WTC11 (cell line): ENCODE data around the gene H1-8. TPM values are rescaled to one million over a fixed set of nuclear protein-coding genes. Genes with fewer than 3 reads are reported as not detected.

ENCODE experiments used
- ATAC-seq: fragments of 200-7000 bp; cut with Tn5 transposase; 2 replicates; pipeline ENCODE4 v1.10.0; 2021; ENCODE audit warnings: mild to moderate bottlenecking, moderate library complexity
- CTCF ChIA-PET: fragments of 300-600 bp; sonication (Branson Sonifier 250); formaldehyde crosslinking; loops from one replicate; lab custom pipeline; 2021; ENCODE audit warnings: antibody characterized with exemption; lab: Charles Lee
- POLR2A ChIA-PET: fragments of 350-600 bp; sonication (Branson Sonifier 250); formaldehyde crosslinking; loops from one replicate; lab custom pipeline; 2021; ENCODE audit warnings: antibody characterized with exemption; lab: Charles Lee
- DNase-seq: peaks from one replicate; pipeline ENCODE4 v3.0.0; 2021; ENCODE audit warnings: low spot score
- H3K27ac Mint-ChIP-seq: 2 replicates; pipeline ENCODE4 v1.8.0; 2021; ENCODE audit warnings: mixed read lengths
- H3K27me3 Mint-ChIP-seq: 2 replicates; pipeline ENCODE4 v1.8.0; 2021; ENCODE audit warnings: low read depth, mild to moderate bottlenecking, moderate library complexity, mixed read lengths
- H3K36me3 Mint-ChIP-seq: 2 replicates; pipeline ENCODE4 v1.8.0; 2021; ENCODE audit warnings: mixed read lengths
- H3K4me1 Mint-ChIP-seq: 2 replicates; pipeline ENCODE4 v1.8.0; 2022; ENCODE audit warnings: mixed read lengths
- H3K4me3 Mint-ChIP-seq: 2 replicates; pipeline ENCODE4 v1.8.0; 2021; ENCODE audit warnings: mild to moderate bottlenecking, moderate library complexity, mixed read lengths
- H3K9me3 Mint-ChIP-seq: 2 replicates; pipeline ENCODE4 v1.8.0; 2021; ENCODE audit warnings: mixed read lengths
- ATF1 ChIP-seq: sonication (generic); formaldehyde crosslinking; IDR thresholded peaks from 2 replicates; pipeline ENCODE4 v1.8.1; 2023; ENCODE audit warnings: mild to moderate bottlenecking, moderate library complexity, missing genetic modification reagents
- ETV6 ChIP-seq: sonication (generic); formaldehyde crosslinking; IDR thresholded peaks from 2 replicates; pipeline ENCODE4 v1.8.1; 2022; ENCODE audit warnings: mild to moderate bottlenecking, missing genetic modification reagents
- GRHL2 ChIP-seq: fragments of 250-450 bp; sonication (Bioruptor Pico); IDR thresholded peaks from 2 replicates; pipeline ENCODE4 v1.8.0; 2022; ENCODE audit warnings: mild to moderate bottlenecking, moderate library complexity; ENCODE audit not compliant: insufficient replicate concordance, severe bottlenecking
- HMGA2 ChIP-seq: fragments of 250-450 bp; sonication (Bioruptor Pico); IDR thresholded peaks from 2 replicates; pipeline ENCODE4 v1.4.0; 2021; ENCODE audit warnings: mild to moderate bottlenecking, moderate library complexity
- NFE2L1 ChIP-seq: sonication (generic); formaldehyde crosslinking; IDR thresholded peaks from 2 replicates; pipeline ENCODE4 v1.8.1; 2023; ENCODE audit warnings: missing genetic modification reagents
- NFYB ChIP-seq: sonication (generic); formaldehyde crosslinking; conservative IDR thresholded peaks from 2 replicates; pipeline ENCODE4 v1.8.0; 2022; ENCODE audit warnings: low read depth, missing genetic modification reagents
- NR2C2 ChIP-seq: sonication (generic); formaldehyde crosslinking; IDR thresholded peaks from 2 replicates; pipeline ENCODE4 v1.8.0; 2022; ENCODE audit warnings: mild to moderate bottlenecking, missing genetic modification reagents
- OVOL2 ChIP-seq: fragments of 250-450 bp; sonication (Bioruptor Pico); IDR thresholded peaks from 2 replicates; pipeline ENCODE4 v1.9.0; 2021; ENCODE audit warnings: mild to moderate bottlenecking, borderline replicate concordance
- SP1 ChIP-seq: sonication (generic); formaldehyde crosslinking; conservative IDR thresholded peaks from 2 replicates; pipeline ENCODE4 v1.8.1; 2022; ENCODE audit warnings: missing genetic modification reagents
- ZNF138 ChIP-seq: sonication (generic); formaldehyde crosslinking; conservative IDR thresholded peaks from 2 replicates; pipeline ENCODE4 v1.8.1; 2022; ENCODE audit warnings: mild to moderate bottlenecking, moderate library complexity, missing genetic modification reagents
- ZNF396 ChIP-seq: fragments of 250-450 bp; sonication (Bioruptor Pico); IDR thresholded peaks from 2 replicates; pipeline ENCODE4 v1.8.0; 2021; ENCODE audit warnings: mild to moderate bottlenecking, moderate library complexity, borderline replicate concordance
- ZNF423 ChIP-seq: fragments of 250-450 bp; sonication (Bioruptor Pico); IDR thresholded peaks from 2 replicates; pipeline ENCODE4 v2.1.2; 2022; ENCODE audit warnings: mild to moderate bottlenecking, moderate library complexity
- total RNA-seq: library from RNA; stranded (reverse); gene quantifications from 3 replicates; pipeline ENCODE4 v1.2.3, GENCODE V29; 2021
- TF ChIP-seq, protein P1 (sequence below): fragments of 250-450 bp; sonication (Bioruptor Pico); IDR thresholded peaks from 2 replicates; pipeline ENCODE4 v1.9.0; 2021; ENCODE audit warnings: mild to moderate bottlenecking
- TF ChIP-seq, protein P2 (sequence below): sonication (generic); formaldehyde crosslinking; IDR thresholded peaks from 2 replicates; pipeline ENCODE4 v1.8.1; 2022; ENCODE audit warnings: low read depth, mild to moderate bottlenecking, moderate library complexity, missing genetic modification reagents, borderline replicate concordance
- TF ChIP-seq, protein P3 (sequence below): sonication (generic); formaldehyde crosslinking; IDR thresholded peaks from 2 replicates; pipeline ENCODE4 v1.8.0; 2022; ENCODE audit warnings: mild to moderate bottlenecking, missing genetic modification reagents
- TF ChIP-seq, protein P4 (sequence below): sonication (generic); formaldehyde crosslinking; IDR thresholded peaks from 2 replicates; pipeline ENCODE4 v1.8.1; 2022; ENCODE audit warnings: mild to moderate bottlenecking, moderate library complexity, missing genetic modification reagents
- TF ChIP-seq, protein P5 (sequence below): fragments of 250-450 bp; sonication (Bioruptor Pico); IDR thresholded peaks from 2 replicates; pipeline ENCODE4 v1.9.0; 2021; ENCODE audit warnings: moderate library complexity, mild to moderate bottlenecking, inconsistent platforms, borderline replicate concordance
- TF ChIP-seq, protein P6 (sequence below): sonication (generic); formaldehyde crosslinking; IDR thresholded peaks from 2 replicates; pipeline ENCODE4 v1.8.0; 2022; ENCODE audit warnings: missing genetic modification reagents
- TF ChIP-seq, protein P7 (sequence below): sonication (generic); formaldehyde crosslinking; conservative IDR thresholded peaks from 2 replicates; pipeline ENCODE4 v1.8.1; 2022; ENCODE audit warnings: mild to moderate bottlenecking, missing genetic modification reagents
- TF ChIP-seq, protein P8 (sequence below): sonication (generic); formaldehyde crosslinking; IDR thresholded peaks from 2 replicates; pipeline ENCODE4 v1.8.0; 2022; ENCODE audit warnings: mild to moderate bottlenecking, missing genetic modification reagents
- TF ChIP-seq, protein P9 (sequence below): sonication (generic); formaldehyde crosslinking; IDR thresholded peaks from 2 replicates; pipeline ENCODE4 v1.8.1; 2022; ENCODE audit warnings: mild to moderate bottlenecking, missing genetic modification reagents, moderate library complexity, borderline replicate concordance

Gene H1-8
- total RNA-seq, 1 experiment from 2014 or later = not detected

DNA sequence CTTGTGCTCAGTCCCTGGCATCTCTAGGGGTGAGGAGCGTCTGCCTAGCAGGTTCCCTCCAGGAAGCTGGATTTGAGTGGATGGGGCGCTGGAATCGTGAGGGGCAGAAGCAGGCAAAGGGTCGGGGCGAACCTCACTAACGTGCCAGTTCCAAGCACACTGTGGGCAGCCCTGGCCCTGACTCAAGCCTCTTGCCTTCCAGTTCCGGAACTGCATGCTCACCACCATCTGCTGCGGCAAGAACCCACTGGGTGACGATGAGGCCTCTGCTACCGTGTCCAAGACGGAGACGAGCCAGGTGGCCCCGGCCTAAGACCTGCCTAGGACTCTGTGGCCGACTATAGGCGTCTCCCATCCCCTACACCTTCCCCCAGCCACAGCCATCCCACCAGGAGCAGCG lies 9.6 kb upstream of the H1-8 start:
- Mint-ChIP-seq H3K4me1 (peaks cover 37% of the 10 kb centered on the region), H3K4me3 (no peak overlapping the region), H3K27me3 (no peaks in the 10 kb centered on the region), H3K27ac (no peak overlapping the region), H3K36me3 (no peaks in the 10 kb centered on the region), H3K9me3 (no peaks in the 10 kb centered on the region)
- CTCF ChIA-PET = interaction anchor here (1.8 kb wide), 1 partner anchor 43 kb away, joined by 9 read pairs; no protein-coding TSS in a partner anchor
- POLR2A ChIA-PET = no interaction called here
- TF ChIP-seq, protein P1, sequence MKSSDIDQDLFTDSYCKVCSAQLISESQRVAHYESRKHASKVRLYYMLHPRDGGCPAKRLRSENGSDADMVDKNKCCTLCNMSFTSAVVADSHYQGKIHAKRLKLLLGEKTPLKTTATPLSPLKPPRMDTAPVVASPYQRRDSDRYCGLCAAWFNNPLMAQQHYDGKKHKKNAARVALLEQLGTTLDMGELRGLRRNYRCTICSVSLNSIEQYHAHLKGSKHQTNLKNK = no peak
- TF ChIP-seq ETV6 (no peak), NFYB (CRISPR knock-in tag) (no peak), ZNF396 (no peak)
- ATAC-seq (no peak), DNase-seq (no peak)

DNA sequence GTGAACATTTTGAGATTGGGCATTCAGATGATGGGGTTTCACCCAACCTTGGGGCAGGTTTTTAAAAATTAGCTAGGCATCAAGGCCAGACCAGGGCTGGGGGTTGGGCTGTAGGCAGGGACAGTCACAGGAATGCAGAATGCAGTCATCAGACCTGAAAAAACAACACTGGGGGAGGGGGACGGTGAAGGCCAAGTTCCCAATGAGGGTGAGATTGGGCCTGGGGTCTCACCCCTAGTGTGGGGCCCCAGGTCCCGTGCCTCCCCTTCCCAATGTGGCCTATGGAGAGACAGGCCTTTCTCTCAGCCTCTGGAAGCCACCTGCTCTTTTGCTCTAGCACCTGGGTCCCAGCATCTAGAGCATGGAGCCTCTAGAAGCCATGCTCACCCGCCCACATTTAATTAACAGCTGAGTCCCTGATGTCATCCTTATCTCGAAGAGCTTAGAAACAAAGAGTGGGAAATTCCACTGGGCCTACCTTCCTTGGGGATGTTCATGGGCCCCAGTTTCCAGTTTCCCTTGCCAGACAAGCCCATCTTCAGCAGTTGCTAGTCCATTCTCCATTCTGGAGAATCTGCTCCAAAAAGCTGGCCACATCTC lies 8.4 kb upstream of the H1-8 start:
- no peaks in the 10 kb centered on the region for H3K27me3 Mint-ChIP-seq
- no peak overlapping the region for H3K27ac Mint-ChIP-seq
- ATAC-seq = no peak
- H3K4me3 Mint-ChIP-seq = no peak overlapping the region
- H3K9me3 Mint-ChIP-seq = no peaks in the 10 kb centered on the region
- TF ChIP-seq, protein P2, sequence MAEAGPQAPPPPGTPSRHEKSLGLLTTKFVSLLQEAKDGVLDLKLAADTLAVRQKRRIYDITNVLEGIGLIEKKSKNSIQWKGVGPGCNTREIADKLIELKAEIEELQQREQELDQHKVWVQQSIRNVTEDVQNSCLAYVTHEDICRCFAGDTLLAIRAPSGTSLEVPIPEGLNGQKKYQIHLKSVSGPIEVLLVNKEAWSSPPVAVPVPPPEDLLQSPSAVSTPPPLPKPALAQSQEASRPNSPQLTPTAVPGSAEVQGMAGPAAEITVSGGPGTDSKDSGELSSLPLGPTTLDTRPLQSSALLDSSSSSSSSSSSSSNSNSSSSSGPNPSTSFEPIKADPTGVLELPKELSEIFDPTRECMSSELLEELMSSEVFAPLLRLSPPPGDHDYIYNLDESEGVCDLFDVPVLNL (CRISPR knock-in tag) = no peak
- TF ChIP-seq SP1 (CRISPR knock-in tag) = no peak
- TF ChIP-seq, protein P3, sequence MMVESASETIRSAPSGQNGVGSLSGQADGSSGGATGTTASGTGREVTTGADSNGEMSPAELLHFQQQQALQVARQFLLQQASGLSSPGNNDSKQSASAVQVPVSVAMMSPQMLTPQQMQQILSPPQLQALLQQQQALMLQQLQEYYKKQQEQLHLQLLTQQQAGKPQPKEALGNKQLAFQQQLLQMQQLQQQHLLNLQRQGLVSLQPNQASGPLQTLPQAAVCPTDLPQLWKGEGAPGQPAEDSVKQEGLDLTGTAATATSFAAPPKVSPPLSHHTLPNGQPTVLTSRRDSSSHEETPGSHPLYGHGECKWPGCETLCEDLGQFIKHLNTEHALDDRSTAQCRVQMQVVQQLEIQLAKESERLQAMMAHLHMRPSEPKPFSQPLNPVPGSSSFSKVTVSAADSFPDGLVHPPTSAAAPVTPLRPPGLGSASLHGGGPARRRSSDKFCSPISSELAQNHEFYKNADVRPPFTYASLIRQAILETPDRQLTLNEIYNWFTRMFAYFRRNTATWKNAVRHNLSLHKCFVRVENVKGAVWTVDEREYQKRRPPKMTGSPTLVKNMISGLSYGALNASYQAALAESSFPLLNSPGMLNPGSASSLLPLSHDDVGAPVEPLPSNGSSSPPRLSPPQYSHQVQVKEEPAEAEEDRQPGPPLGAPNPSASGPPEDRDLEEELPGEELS = no peak
- TF ChIP-seq, protein P4, sequence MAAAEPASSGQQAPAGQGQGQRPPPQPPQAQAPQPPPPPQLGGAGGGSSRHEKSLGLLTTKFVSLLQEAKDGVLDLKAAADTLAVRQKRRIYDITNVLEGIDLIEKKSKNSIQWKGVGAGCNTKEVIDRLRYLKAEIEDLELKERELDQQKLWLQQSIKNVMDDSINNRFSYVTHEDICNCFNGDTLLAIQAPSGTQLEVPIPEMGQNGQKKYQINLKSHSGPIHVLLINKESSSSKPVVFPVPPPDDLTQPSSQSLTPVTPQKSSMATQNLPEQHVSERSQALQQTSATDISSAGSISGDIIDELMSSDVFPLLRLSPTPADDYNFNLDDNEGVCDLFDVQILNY (CRISPR knock-in tag) = no peak
- ChIA-PET CTCF (interaction anchor here (0.9 to 1.8 kb wide), 2 partner anchors 13 to 45 kb away, joined by 3 to 9 read pairs; no protein-coding TSS in a partner anchor), POLR2A (no interaction called here)
- H3K36me3 Mint-ChIP-seq = no peaks in the 10 kb centered on the region
- H3K4me1 Mint-ChIP-seq = peaks cover 43% of the 10 kb centered on the region
- no peak for DNase-seq

DNA sequence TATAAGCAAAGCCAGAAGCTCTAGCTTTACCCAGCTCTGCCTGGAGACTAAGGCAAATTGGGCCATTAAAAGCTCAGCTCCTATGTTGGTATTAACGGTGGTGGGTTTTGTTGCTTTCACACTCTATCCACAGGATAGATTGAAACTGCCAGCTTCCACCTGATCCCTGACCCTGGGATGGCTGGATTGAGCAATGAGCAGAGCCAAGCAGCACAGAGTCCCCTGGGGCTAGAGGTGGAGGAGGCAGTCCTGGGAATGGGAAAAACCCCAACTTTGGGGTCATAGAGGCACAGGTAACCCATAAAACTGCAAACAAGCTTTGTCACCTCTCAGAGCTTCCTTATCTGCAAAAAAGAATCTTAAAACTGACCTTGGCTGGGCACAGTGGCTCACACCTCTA lies 7.9 kb upstream of the H1-8 start:
- Mint-ChIP-seq H3K9me3 (no peaks in the 10 kb centered on the region), H3K27me3 (no peaks in the 10 kb centered on the region), H3K27ac (no peak overlapping the region), H3K36me3 (no peaks in the 10 kb centered on the region), H3K4me3 (no peak overlapping the region), H3K4me1 (peaks cover 39% of the 10 kb centered on the region)
- POLR2A ChIA-PET = no interaction called here
- ATAC-seq (no peak), DNase-seq (no peak)
- CTCF ChIA-PET = interaction anchor here (0.9 to 1.8 kb wide), 2 partner anchors 12 to 45 kb away, joined by 3 to 9 read pairs; no protein-coding TSS in a partner anchor
- TF ChIP-seq GRHL2 (CRISPR knock-in tag) (no peak), NR2C2 (CRISPR knock-in tag) (no peak), NFE2L1 (CRISPR knock-in tag) (no peak), ZNF423 (CRISPR knock-in tag) (no peak), ETV6 (no peak), OVOL2 (CRISPR knock-in tag) (no peak), HMGA2 (no peak), ZNF138 (CRISPR knock-in tag) (no peak), ATF1 (CRISPR knock-in tag) (no peak)
- TF ChIP-seq, protein P5, sequence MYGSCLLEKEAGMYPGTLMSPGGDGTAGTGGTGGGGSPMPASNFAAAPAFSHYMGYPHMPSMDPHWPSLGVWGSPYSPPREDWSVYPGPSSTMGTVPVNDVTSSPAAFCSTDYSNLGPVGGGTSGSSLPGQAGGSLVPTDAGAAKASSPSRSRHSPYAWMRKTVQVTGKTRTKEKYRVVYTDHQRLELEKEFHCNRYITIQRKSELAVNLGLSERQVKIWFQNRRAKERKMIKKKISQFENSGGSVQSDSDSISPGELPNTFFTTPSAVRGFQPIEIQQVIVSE (CRISPR knock-in tag) = no peak
- TF ChIP-seq, protein P6, sequence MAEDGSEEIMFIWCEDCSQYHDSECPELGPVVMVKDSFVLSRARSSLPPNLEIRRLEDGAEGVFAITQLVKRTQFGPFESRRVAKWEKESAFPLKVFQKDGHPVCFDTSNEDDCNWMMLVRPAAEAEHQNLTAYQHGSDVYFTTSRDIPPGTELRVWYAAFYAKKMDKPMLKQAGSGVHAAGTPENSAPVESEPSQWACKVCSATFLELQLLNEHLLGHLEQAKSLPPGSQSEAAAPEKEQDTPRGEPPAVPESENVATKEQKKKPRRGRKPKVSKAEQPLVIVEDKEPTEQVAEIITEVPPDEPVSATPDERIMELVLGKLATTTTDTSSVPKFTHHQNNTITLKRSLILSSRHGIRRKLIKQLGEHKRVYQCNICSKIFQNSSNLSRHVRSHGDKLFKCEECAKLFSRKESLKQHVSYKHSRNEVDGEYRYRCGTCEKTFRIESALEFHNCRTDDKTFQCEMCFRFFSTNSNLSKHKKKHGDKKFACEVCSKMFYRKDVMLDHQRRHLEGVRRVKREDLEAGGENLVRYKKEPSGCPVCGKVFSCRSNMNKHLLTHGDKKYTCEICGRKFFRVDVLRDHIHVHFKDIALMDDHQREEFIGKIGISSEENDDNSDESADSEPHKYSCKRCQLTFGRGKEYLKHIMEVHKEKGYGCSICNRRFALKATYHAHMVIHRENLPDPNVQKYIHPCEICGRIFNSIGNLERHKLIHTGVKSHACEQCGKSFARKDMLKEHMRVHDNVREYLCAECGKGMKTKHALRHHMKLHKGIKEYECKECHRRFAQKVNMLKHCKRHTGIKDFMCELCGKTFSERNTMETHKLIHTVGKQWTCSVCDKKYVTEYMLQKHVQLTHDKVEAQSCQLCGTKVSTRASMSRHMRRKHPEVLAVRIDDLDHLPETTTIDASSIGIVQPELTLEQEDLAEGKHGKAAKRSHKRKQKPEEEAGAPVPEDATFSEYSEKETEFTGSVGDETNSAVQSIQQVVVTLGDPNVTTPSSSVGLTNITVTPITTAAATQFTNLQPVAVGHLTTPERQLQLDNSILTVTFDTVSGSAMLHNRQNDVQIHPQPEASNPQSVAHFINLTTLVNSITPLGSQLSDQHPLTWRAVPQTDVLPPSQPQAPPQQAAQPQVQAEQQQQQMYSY (CRISPR knock-in tag) = no peak
- TF ChIP-seq, protein P7, sequence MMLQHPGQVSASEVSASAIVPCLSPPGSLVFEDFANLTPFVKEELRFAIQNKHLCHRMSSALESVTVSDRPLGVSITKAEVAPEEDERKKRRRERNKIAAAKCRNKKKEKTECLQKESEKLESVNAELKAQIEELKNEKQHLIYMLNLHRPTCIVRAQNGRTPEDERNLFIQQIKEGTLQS (CRISPR knock-in tag) = no peak
- TF ChIP-seq, protein P8, sequence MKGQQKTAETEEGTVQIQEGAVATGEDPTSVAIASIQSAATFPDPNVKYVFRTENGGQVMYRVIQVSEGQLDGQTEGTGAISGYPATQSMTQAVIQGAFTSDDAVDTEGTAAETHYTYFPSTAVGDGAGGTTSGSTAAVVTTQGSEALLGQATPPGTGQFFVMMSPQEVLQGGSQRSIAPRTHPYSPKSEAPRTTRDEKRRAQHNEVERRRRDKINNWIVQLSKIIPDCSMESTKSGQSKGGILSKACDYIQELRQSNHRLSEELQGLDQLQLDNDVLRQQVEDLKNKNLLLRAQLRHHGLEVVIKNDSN (CRISPR knock-in tag) = no peak
- TF ChIP-seq, protein P9, sequence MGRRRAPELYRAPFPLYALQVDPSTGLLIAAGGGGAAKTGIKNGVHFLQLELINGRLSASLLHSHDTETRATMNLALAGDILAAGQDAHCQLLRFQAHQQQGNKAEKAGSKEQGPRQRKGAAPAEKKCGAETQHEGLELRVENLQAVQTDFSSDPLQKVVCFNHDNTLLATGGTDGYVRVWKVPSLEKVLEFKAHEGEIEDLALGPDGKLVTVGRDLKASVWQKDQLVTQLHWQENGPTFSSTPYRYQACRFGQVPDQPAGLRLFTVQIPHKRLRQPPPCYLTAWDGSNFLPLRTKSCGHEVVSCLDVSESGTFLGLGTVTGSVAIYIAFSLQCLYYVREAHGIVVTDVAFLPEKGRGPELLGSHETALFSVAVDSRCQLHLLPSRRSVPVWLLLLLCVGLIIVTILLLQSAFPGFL (CRISPR knock-in tag) = no peak
